T follicular helper cell (primary cell): Measurements from ENCODE around the gene FLII.
A peak's percentile ranks its signal among the peaks of the same experiment; 100 is the strongest.
"Not testable (repeated sequence)": the region's sequence is repeated elsewhere in the genome, so short reads cannot be mapped to it uniquely, and the experiment has no call there.

Source experiments
- DNase-seq: peaks from one replicate; pipeline ENCODE4 v3.0.0-alpha.2; 2020; ENCODE audit warnings: low read depth

Gene FLII

GRCh38 chr17:18218756-18219415, 39.7 kb downstream of the FLII start:
- no peak for DNase-seq

GRCh38 chr17:18217412-18218015, 41.0 kb downstream of the FLII start:
- peak; percentile 57 for DNase-seq

GRCh38 chr17:18216906-18217305, 41.6 kb downstream of the FLII start:
- DNase-seq, result not testable (repeated sequence)

- DNase-seq, result no peak
These were observed 44.8 kb downstream of the FLII start for GRCh38 chr17:18213666-18214270.

- DNase-seq, result no peak
These were observed 50.4 kb downstream of the FLII start for GRCh38 chr17:18208092-18208491.

- DNase-seq, result no peak
These were observed 51.6 kb downstream of the FLII start for GRCh38 chr17:18206962-18207361.

- no peak for DNase-seq
These were observed 52.7 kb downstream of the FLII start for GRCh38 chr17:18205861-18206260.

- DNase-seq, result no peak
These were observed 55.2 kb downstream of the FLII start for GRCh38 chr17:18203308-18203707.

- DNase-seq, result no peak
These were observed 57.4 kb downstream of the FLII start for GRCh38 chr17:18201108-18201507.

- DNase-seq, result no peak
These were observed 60.0 kb downstream of the FLII start for GRCh38 chr17:18198530-18198929.

GRCh38 chr17:18197535-18198194, 60.9 kb downstream of the FLII start:
- no peak for DNase-seq

- DNase-seq, result no peak
These were observed 63.3 kb downstream of the FLII start for GRCh38 chr17:18195246-18195645.
